PC-3 (cell line): ENCODE measurements around the gene UTS2B. TPM values are rescaled to one million over a fixed set of nuclear protein-coding genes. Genes with fewer than 3 reads are reported as not detected.

Experiments used
- ATAC-seq: fragments of 200-7000 bp; cut with Tn5 transposase; 2 replicates; pipeline ENCODE4 v1.9.1; 2020; ENCODE audit warnings: mild to moderate bottlenecking, moderate library complexity
- BruUV-seq: library from RNA; stranded (reverse); fragments of 400-500 nt; replicated peaks from 2 replicates; lab custom pipeline; 2021; lab: Mats Ljungman, UMichigan
- CTCF ChIA-PET: fragments of 300-600 bp; sonication (Branson Sonifier 250); formaldehyde crosslinking; loops from one replicate; lab custom pipeline; 2022; ENCODE audit warnings: antibody characterized with exemption; lab: Charles Lee
- POLR2A ChIA-PET: fragments of 300-600 bp; sonication (Branson Sonifier 250); formaldehyde crosslinking; loops from one replicate; lab custom pipeline; 2022; ENCODE audit warnings: antibody characterized with exemption; ENCODE audit not compliant: unreplicated experiment; lab: Charles Lee
- DNase-seq: peaks from one replicate; pipeline ENCODE4 v3.0.0-alpha.2; 2015
- H2AFZ ChIP-seq: fragments of 300-600 bp; sonication (generic); 2 replicates; pipeline ENCODE4 v1.6.0; 2016; ENCODE audit warnings: antibody characterized with exemption, low read length
- H3F3A ChIP-seq: fragments of 300-600 bp; sonication (generic); one replicate; pipeline ENCODE4 v1.6.0; 2017; ENCODE audit warnings: antibody characterized with exemption, low read length, control low read depth, mild to moderate bottlenecking; ENCODE audit not compliant: unreplicated experiment
- H3K27ac ChIP-seq: fragments of 300-600 bp; sonication (generic); 2 replicates; pipeline ENCODE4 v1.5.1; 2016; ENCODE audit warnings: mild to moderate bottlenecking, low read length
- H3K27me3 ChIP-seq: fragments of 300-600 bp; sonication (generic); 2 replicates; pipeline ENCODE4 v1.6.1; 2016; ENCODE audit warnings: low read length, mixed read lengths
- H3K36me3 ChIP-seq: fragments of 300-600 bp; sonication (generic); 2 replicates; pipeline ENCODE4 v1.6.1; 2016; ENCODE audit warnings: low read depth, mixed run types, low read length, mixed read lengths
- H3K4me1 ChIP-seq: fragments of 300-600 bp; sonication (generic); 2 replicates; pipeline ENCODE4 v1.5.1; 2016; ENCODE audit warnings: low read length; ENCODE audit not compliant: insufficient read depth
- H3K4me2 ChIP-seq: fragments of 300-600 bp; sonication (generic); 2 replicates; pipeline ENCODE4 v1.6.0; 2016; ENCODE audit warnings: low read length
- H3K4me3 ChIP-seq: fragments of 300-600 bp; sonication (generic); 2 replicates; pipeline ENCODE4 v1.5.1; 2016; ENCODE audit warnings: mild to moderate bottlenecking, low read length, mixed read lengths
- H3K79me2 ChIP-seq: fragments of 300-600 bp; sonication (generic); 2 replicates; pipeline ENCODE4 v1.6.1; 2017; ENCODE audit warnings: low read length, mixed read lengths
- H3K9ac ChIP-seq: fragments of 300-600 bp; sonication (generic); 2 replicates; pipeline ENCODE4 v1.6.0; 2016; ENCODE audit warnings: mild to moderate bottlenecking, low read length
- H3K9me2 ChIP-seq: fragments of 300-600 bp; sonication (generic); replicated peaks from 2 replicates; pipeline ENCODE4 v1.6.1; 2016; ENCODE audit warnings: mixed run types, low read length, mixed read lengths
- H3K9me3 ChIP-seq: fragments of 300-600 bp; sonication (generic); 2 replicates; pipeline ENCODE4 v1.6.1; 2016; ENCODE audit warnings: low read length, mixed read lengths
- H4K20me1 ChIP-seq: fragments of 300-600 bp; sonication (generic); 2 replicates; pipeline ENCODE4 v1.6.1; 2016; ENCODE audit warnings: low read length, mixed read lengths
- CTCF ChIP-seq: fragments of 300-600 bp; sonication (generic); conservative IDR thresholded peaks from 2 replicates; pipeline ENCODE4 v1.5.1; 2017; ENCODE audit warnings: antibody characterized with exemption, low read depth, mild to moderate bottlenecking, low read length
- EZH2 ChIP-seq: fragments of 300-600 bp; sonication (generic); IDR thresholded peaks from one replicate; pipeline ENCODE4 v1.6.1; 2017; ENCODE audit warnings: antibody characterized with exemption, mild to moderate bottlenecking, low read length; ENCODE audit not compliant: unreplicated experiment
- EZH2phosphoT487 ChIP-seq: fragments of 300-600 bp; sonication (generic); IDR thresholded peaks from 2 replicates; pipeline ENCODE4 v1.6.1; 2018; ENCODE audit warnings: mild to moderate bottlenecking, antibody characterized with exemption, low read length, borderline replicate concordance
- intact Hi-C: fragments of 100-400 bp; cut with micrococcal nuclease; formaldehyde crosslinking; loops from 2 replicates; pipeline ENCODE4 v1.9.0; 2023
- total RNA-seq: library from RNA; depleted of rRNA; stranded (reverse); fragments of >200 nt; gene quantifications from 2 replicates; pipeline ENCODE4 v1.2.3, GENCODE V29; 2014

Gene UTS2B
- total RNA-seq, 1 experiment from 2014 or later, result not detected

GRCh38 chr3:191260431-191261303 is 69.7 kb downstream of the UTS2B start:
- H3K27me3 ChIP-seq, result no peaks in the 10 kb centered on the region
- no peak overlapping the region for H2AFZ ChIP-seq
- intact Hi-C loops, result no loop called here
- H3K4me2 ChIP-seq, result no peak overlapping the region
- no peaks in the 10 kb centered on the region for H3K36me3 ChIP-seq
- H3F3A ChIP-seq, result no peaks in the 10 kb centered on the region
- H3K9me2 ChIP-seq, result no peaks in the 10 kb centered on the region
- no peak overlapping the region for H3K9ac ChIP-seq
- H3K9me3 ChIP-seq, result no peaks in the 10 kb centered on the region
- no peaks in the 10 kb centered on the region for H4K20me1 ChIP-seq
- ChIA-PET CTCF (no interaction called here), POLR2A (interaction anchor here (0.5 kb wide), 1 partner anchor 9 kb away, joined by 4 read pairs; no protein-coding TSS in a partner anchor)
- no peak for ATAC-seq
- BruUV-seq, result no TSS peak
- no peak overlapping the region for H3K27ac ChIP-seq
- TF ChIP-seq CTCF, result no peak
- TF ChIP-seq EZH2phosphoT487, result no peak
- TF ChIP-seq EZH2, result no peak
- no peak for DNase-seq
- peaks cover 8% of the 10 kb centered on the region; the same call in 1 of the 2 replicates for H3K4me1 ChIP-seq
- no peaks in the 10 kb centered on the region for H3K79me2 ChIP-seq
- no peak overlapping the region for H3K4me3 ChIP-seq

GRCh38 chr3:191259486-191259885 is 70.8 kb downstream of the UTS2B start:
- H3K27ac ChIP-seq, result no peak overlapping the region
- intact Hi-C loops, result no loop called here
- CTCF ChIA-PET, result no interaction called here
- no peaks in the 10 kb centered on the region for H3K9me3 ChIP-seq
- H2AFZ ChIP-seq, result no peak overlapping the region
- no peak overlapping the region for H3K9ac ChIP-seq
- H3K9me2 ChIP-seq, result no peaks in the 10 kb centered on the region
- H3K79me2 ChIP-seq, result no peaks in the 10 kb centered on the region
- H3F3A ChIP-seq, result no peaks in the 10 kb centered on the region
- DNase-seq, result no peak
- no peak overlapping the region for H3K4me2 ChIP-seq
- H3K4me3 ChIP-seq, result no peak overlapping the region
- TF ChIP-seq CTCF (no peak), EZH2phosphoT487 (no peak), EZH2 (no peak)
- BruUV-seq, result no TSS peak
- no peaks in the 10 kb centered on the region for H3K27me3 ChIP-seq
- ATAC-seq, result no peak
- H4K20me1 ChIP-seq, result no peaks in the 10 kb centered on the region
- H3K36me3 ChIP-seq, result no peaks in the 10 kb centered on the region
- peaks cover 18% of the 10 kb centered on the region; the same call in 1 of the 2 replicates for H3K4me1 ChIP-seq
- POLR2A ChIA-PET, result no interaction called here

GRCh38 chr3:191257286-191257685 is 73.0 kb downstream of the UTS2B start:
- Histone ChIP-seq H2AFZ (no peak overlapping the region), H3K27me3 (no peaks in the 10 kb centered on the region), H3K36me3 (no peaks in the 10 kb centered on the region), H3K4me3 (no peak overlapping the region), H3K9me2 (no peaks in the 10 kb centered on the region), H4K20me1 (no peaks in the 10 kb centered on the region), H3F3A (no peaks in the 10 kb centered on the region), H3K4me1 (peaks cover 18% of the 10 kb centered on the region; the same call in 1 of the 2 replicates), H3K27ac (no peak overlapping the region), H3K9ac (no peak overlapping the region), H3K79me2 (no peaks in the 10 kb centered on the region), H3K4me2 (no peak overlapping the region), H3K9me3 (no peaks in the 10 kb centered on the region)
- BruUV-seq, result no TSS peak
- DNase-seq, result no peak
- TF ChIP-seq EZH2phosphoT487, result no peak
- TF ChIP-seq CTCF, result no peak
- TF ChIP-seq EZH2, result no peak
- ChIA-PET CTCF (interaction anchor here (0.5 to 0.7 kb wide), 2 partner anchors 158 to 1788 kb away, joined by 3 read pairs; no protein-coding TSS in a partner anchor), POLR2A (no interaction called here)
- intact Hi-C loops, result no loop called here
- no peak for ATAC-seq
